ENCODE results near the gene ATP2A3.

- TF ChIP-seq EP300 (IDR thresholded peaks at IDR 0.05), result no peak
- TF ChIP-seq, protein P1, sequence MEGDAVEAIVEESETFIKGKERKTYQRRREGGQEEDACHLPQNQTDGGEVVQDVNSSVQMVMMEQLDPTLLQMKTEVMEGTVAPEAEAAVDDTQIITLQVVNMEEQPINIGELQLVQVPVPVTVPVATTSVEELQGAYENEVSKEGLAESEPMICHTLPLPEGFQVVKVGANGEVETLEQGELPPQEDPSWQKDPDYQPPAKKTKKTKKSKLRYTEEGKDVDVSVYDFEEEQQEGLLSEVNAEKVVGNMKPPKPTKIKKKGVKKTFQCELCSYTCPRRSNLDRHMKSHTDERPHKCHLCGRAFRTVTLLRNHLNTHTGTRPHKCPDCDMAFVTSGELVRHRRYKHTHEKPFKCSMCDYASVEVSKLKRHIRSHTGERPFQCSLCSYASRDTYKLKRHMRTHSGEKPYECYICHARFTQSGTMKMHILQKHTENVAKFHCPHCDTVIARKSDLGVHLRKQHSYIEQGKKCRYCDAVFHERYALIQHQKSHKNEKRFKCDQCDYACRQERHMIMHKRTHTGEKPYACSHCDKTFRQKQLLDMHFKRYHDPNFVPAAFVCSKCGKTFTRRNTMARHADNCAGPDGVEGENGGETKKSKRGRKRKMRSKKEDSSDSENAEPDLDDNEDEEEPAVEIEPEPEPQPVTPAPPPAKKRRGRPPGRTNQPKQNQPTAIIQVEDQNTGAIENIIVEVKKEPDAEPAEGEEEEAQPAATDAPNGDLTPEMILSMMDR (IDR thresholded peaks at IDR 0.05), result no peak
These were observed 13.2 kb upstream of the ATP2A3 start for GRCh38 chr17:3977387-3977786.
